DND-41 (cell line): ENCODE data around the gene BIRC3.
A peak's percentile ranks its signal among the peaks of the same experiment; 100 is the strongest.

ENCODE experiments used
- EZH2 ChIP-seq: IDR thresholded peaks from 3 replicates; pipeline ENCODE4 v1.6.1; 2012; ENCODE audit warnings: borderline replicate concordance, low read depth, mild to moderate bottlenecking, moderate library complexity, low read length, inconsistent platforms; ENCODE audit not compliant: severe bottlenecking
- TF ChIP-seq, protein P1 (sequence below): IDR thresholded peaks from 2 replicates; pipeline ENCODE4 v1.5.1; 2012; ENCODE audit warnings: borderline replicate concordance, low read length, moderate library complexity, mild to moderate bottlenecking; ENCODE audit not compliant: poor library complexity, severe bottlenecking; ENCODE audit errors: extremely low read depth

GRCh38 chr11:102293873-102294601 lies 23.2 kb upstream of the BIRC3 start:
- TF ChIP-seq, protein P1, sequence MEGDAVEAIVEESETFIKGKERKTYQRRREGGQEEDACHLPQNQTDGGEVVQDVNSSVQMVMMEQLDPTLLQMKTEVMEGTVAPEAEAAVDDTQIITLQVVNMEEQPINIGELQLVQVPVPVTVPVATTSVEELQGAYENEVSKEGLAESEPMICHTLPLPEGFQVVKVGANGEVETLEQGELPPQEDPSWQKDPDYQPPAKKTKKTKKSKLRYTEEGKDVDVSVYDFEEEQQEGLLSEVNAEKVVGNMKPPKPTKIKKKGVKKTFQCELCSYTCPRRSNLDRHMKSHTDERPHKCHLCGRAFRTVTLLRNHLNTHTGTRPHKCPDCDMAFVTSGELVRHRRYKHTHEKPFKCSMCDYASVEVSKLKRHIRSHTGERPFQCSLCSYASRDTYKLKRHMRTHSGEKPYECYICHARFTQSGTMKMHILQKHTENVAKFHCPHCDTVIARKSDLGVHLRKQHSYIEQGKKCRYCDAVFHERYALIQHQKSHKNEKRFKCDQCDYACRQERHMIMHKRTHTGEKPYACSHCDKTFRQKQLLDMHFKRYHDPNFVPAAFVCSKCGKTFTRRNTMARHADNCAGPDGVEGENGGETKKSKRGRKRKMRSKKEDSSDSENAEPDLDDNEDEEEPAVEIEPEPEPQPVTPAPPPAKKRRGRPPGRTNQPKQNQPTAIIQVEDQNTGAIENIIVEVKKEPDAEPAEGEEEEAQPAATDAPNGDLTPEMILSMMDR = peak; percentile 74
- no peak for TF ChIP-seq EZH2
